GM21717 (cell line): ENCODE results near the gene GPLD1.
"Not testable (repeated sequence)": the region's sequence is repeated elsewhere in the genome, so short reads cannot be mapped to it uniquely, and the experiment has no call there.

Experiments
- ATAC-seq: cut with Tn5 transposase; IDR thresholded peaks from one replicate; pipeline ENCODE4 v1.9.1; 2021; ENCODE audit warnings: mild to moderate bottlenecking, moderate library complexity; ENCODE audit not compliant: unreplicated experiment

GPLD1 gene

DNA sequence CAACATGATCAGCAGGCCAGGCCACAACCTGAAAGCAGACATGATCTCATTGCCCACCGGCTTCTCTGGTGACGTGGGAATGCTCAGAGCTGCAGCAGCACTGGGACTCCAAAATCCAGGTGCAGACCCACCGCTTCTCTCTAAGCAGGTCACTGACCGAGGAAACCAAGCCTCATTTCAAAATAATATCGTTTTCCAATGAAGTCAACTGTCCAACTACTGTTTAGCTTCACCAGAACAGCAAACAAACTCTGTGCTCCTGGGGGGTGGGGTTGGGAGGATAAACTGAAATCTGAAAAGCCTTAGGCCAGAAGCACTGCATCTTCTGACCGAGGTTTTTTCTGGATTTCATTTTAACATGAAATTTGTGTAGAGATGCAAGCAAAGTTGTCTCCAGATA, at the start of gene GPLD1:
TSS of gene GPLD1 (minus strand) at position 109 of the 400 bp plus-strand sequence. CDS start at position 42, 67 bp downstream.
- ATAC-seq, result no peak

DNA sequence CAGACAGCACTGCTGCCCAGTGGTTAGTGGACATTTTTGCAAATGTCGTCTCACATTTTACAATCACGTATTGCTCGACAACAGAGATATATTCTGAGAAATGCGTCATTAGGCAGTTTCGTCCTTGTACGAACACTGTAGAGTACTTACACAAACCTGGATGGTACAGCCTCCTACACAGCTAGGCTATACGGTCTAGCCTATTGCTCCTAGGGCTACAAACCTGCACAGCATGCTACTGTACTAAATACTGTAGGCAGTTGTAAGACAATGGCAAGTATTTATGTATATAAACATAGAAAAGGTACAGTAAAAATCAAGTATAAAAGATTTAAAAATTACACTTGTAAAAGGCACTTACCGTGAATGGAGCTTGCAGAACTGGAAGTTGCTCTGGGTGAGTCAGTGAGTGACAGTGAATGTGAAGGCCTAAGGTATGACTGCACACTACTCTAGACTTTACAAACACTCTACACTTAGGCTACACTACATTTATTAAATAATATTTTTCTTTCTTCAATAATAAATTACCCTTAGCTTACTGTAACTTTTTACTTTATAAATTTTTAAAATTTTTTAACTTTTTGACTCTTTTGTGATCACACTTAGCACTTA, 48.5 kb upstream of the GPLD1 start:
- no peak for ATAC-seq

GRCh38 chr6:24537082-24537699, 47.8 kb upstream of the GPLD1 start:
- ATAC-seq, result no peak

- ATAC-seq, result no peak
These were observed 47.1 kb upstream of the GPLD1 start for GRCh38 chr6:24536466-24536865.

DNA sequence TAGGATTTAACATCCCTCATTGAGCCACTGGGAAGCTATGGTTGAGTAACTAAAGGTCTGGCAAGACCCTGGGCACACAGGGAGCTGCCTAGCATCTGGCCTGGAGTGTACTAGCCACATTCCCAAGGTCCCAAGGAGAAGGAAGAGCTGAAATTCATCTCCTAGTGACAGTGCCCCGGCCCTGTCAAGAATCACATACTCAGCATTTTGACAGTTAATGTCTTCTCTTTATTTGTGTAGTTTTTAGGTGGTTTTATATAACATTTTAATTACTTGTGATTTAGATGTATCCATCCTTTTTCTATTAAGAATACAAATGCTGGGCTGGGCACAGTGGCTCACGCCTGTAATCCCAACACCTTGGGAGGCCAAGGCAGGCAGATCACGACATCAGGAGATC, 45.8 kb upstream of the GPLD1 start:
- no peak for ATAC-seq

- no peak for ATAC-seq
These were observed 45.0 kb upstream of the GPLD1 start for GRCh38 chr6:24534329-24534728.

DNA sequence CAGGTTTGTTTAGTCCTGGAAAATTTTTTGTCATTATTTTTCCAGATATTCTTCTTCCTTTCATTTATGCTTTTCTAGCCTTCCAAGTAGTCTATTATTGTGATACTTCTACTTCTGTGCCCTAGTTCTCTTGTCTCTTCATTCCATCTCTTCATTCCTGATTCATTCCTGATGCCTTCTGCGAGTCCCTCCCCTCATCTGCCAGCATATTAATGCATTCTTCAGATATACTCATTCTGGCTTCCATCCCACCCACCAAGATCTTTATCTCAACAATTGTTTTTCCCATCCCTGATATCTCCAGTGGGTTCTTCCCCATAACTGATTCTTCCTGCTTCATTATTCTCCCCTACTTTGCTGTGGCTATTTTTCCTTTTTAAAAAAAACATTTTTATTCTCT, 40.6 kb upstream of the GPLD1 start:
- no peak for ATAC-seq

DNA sequence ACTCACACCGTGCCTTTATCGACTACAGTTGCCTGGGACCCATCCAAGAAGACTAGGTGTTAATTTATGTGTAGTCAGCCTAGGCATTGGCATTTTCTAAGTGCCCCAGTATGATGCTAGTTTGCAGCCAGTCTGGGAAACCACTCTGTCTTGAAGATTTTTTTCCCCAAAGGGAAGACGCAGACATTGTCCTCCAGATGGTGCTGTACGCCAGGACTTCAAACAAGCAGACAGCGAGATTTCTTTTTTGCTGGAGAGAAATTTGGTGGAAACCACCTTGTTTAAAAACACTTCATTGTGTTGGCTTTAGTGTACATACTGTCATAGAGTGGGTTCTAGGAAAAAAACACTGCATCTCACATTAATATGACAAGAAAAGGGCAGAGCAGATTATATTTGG, 35.4 kb upstream of the GPLD1 start:
- no peak for ATAC-seq

DNA sequence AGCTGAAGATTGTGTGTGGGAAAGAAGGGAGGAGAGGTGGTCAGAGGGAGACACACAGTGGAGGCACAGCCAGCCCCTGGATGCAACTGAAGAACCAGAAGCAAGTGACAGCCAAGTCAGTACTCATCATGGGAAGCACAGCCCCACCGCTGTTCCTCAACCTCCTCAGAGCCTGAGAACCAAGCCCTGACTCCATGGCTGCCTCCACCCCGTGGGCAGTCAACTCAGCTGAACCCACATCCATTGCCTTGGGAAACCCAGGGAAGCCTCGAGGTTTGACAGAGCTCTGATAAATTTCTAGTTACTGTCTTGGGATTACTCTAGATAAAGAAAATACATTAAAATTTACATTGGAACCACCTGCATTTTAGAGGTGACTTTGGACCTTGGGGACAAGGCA, 35.0 kb upstream of the GPLD1 start:
- no peak for ATAC-seq

GRCh38 chr6:24522228-24523176, 33.1 kb upstream of the GPLD1 start:
- ATAC-seq, result peak; percentile 49

DNA sequence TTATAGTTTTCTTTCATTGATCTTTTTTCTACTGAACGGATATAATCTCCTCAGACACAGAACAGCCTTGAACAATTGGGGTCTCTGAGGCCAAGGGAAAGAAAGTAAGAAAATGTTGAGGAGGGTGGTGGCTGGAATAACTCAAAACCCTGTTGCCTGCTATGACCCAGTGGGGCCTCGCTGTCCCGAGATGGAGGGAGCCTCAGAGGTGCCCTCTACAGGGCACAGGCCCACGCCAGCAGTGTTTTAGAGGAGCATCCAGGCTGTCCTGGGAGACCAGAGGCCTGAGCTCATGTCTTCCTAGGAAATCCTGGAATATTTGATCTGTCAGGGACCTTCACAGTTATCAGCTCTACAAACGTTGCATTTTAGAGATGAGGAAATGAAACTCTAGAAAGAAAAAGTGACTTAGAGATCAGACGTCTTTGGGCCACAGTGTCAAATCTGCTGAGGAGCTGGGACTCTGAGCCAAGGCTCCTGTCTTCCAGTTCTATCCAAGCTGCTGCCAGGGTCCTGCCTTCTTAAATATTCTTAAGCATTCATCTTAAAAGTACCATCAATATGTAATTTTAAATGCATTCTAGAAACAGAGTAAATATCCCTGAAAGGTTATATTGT, 31.7 kb upstream of the GPLD1 start:
- ATAC-seq, result peak; percentile 50

- peak; percentile 70 for ATAC-seq
These were observed 28.5 kb upstream of the GPLD1 start for GRCh38 chr6:24517659-24518543.

GRCh38 chr6:24513602-24514001, 24.2 kb upstream of the GPLD1 start:
- ATAC-seq, result peak; percentile 40

DNA sequence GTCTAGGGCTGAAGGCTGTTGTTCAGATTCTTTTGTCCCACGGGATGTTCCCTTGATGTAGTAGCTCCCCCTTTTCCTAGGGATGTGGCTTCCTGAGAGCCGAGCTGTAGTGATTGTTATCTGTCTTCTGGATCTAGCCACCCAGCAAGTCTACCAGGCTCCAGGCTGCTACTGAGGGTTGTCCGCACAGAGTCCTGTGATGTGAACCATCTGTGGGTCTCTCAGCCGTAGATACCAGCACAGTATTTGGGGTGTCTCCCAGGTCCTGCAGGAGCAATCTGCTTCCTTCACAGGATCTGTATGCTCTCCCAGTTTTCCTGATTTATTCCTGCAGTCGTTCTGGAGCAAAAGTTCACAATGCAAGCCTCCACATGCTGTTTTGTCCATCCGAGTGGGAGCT, 22.6 kb upstream of the GPLD1 start:
- ATAC-seq, result not testable (repeated sequence)

DNA sequence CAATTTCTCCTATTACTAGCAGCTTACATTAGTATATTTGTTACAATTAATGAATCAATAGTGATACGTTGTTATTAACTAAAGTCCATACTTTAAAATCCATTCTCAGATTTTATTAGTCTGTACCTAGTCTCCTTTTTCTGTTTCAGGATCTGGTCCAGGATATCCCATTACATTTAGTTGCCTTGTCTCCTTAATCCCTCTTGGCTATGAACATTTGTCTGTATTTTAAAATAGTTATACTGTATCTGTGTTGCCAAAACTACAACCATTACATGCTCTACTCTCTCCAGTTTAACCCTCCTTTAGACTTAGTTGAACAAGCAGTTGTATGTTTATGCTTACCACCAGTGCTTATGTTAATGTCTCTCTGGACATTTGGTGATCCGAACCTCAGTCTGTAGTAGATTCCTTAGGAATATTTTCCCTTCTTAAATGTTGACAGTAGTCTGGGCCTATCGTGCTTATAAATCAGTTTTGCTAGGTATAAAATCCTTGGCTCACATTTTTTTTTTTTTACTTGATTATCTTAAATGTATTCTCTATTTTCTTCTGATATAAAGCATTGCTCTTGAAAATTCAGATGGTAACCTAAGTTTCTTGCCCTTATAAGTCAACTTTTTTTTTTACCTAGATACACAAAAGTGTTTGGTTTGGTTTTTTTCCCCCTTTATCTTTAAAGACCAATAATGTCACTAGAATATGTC, 17.6 kb upstream of the GPLD1 start:
- ATAC-seq, result no peak

DNA sequence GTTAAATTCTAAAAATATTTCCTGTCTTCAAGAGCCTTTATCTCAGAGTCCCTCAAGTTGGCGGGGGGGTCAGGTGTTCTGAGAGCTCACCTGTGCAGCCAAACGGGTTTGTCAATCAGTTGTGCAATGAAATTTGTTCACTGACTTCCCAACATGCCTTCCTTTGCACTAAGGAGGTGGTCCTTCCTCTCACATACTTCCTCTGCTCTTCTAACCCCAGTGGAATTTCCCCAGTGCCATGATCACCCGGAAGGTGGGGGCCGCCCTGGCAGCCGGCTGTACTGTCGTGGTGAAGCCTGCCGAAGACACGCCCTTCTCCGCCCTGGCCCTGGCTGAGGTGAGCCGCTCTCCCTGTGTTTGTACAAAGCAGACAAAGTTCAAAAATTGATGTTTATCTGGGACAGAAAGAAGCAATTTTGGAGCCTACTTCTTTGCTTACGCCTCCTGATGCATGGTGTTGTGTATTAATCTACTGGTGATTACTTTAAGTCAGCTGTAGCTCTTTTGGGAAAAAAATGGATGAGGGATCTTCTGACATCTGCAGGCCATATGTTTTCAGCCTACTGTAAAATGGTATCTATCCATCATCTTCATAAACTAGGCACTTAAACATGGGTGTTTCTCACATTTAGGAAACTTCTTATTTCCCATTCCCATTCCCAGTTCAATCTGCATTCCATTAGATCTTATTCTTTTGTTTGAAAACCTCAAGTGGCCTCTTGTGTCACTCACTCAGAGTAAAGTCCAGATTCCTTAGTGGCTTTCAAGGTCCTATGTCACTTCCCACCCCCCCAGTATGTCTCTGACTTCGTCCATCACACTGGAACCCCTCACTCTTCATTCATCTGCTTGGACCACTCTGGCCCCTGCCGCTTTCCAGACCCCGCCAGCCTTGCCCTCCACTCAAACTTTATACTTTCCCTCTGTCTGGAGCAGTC, 15.5 kb upstream of the GPLD1 start:
- no peak for ATAC-seq

DNA sequence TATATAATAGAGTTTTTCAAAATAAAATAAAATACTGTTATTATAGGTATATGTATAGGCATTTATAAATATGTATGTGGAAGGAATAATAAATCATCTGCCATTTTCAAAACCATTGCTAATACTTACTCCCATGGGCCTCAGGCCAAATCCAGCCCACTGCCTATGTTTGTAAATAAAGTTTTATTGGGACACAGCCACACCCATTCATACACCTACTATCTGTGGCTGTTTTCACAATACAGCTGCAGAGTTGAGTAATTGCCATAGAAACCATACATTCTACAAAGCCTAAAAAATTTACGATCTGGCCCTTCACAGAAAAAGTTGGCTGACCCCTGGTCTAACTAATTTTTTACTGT, 14.9 kb upstream of the GPLD1 start:
- no peak for ATAC-seq

DNA sequence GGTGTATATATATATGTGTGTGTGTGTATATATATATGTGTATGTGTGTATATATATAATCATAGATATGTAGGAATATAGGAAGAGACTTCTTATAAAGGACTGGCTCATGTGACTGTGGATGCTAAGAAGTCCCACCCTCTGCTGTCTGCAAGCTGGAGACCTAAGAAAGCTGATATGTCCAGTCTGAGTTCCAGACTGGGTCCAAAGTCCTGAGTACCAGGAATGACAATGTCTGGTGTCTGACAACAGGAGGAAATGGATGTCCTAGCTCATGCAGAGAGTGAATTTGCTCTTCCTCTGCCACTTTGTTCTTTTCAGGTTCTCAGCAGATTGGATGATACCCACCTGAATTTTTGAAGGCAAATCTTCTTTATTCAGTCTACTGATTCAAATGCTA, 12.5 kb upstream of the GPLD1 start:
- ATAC-seq, result no peak

- no peak for ATAC-seq
These were observed 12.0 kb upstream of the GPLD1 start for GRCh38 chr6:24501374-24501773.
